ENCODE results near the gene CAMK2D.

CAMK2D gene

DNA sequence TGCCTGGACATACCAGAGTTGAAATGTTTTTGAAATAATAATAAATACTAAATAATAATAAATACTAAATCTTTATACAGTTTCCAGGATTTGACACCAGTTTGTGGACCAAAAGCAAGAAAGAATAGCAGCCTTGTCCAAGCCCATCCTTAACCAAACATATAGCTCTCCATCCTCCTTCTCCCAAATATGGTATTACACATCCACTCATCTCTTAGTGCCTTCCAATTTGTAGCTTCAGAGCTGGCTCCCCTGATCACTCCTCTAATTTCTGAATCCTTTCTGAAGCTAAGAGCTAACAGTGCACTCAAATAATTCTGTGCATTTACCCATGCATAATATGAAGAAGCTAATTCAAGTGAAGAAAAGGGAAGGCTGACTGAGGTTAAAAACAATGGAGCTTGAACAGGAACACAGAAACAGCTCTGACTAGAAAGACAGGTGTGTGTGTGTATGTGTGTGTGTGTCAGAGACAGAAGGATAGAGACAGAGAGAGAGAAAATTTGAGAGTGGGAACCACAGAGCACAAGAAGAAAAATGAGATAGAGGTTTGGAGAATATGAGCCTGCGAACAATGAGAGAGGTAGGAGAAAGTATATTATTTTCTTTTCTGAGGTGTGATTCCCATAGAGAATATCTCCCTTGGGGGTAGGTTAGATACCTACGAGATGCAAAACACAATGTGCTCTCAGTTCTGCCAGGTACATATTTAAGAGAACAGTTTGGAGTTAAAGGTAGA lies 123.5 kb downstream of the CAMK2D start:
- DNase-seq (ENCODE audit: low read depth in 2 of 2): no peak

DNA sequence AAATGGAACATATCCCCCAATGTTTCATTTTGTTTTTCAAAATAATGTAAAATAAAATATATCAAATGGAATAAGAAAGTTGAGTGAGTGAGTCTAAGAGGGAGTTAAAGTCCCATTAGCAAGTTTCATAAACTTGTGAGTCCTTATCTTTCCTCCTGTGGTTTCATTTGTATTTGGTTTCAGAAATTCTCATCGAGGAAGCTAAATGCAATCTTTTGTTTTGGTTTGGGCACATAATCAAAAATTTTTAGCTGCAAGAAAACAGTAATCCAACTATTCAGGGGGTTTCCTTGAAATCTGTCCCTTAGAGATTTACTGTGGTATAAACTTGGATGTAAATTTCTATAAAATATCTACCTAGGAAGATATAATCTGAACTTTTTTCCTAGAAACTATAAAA lies 124.2 kb downstream of the CAMK2D start:
- no peak for DNase-seq (ENCODE audit: low read depth in 2 of 2)

DNA sequence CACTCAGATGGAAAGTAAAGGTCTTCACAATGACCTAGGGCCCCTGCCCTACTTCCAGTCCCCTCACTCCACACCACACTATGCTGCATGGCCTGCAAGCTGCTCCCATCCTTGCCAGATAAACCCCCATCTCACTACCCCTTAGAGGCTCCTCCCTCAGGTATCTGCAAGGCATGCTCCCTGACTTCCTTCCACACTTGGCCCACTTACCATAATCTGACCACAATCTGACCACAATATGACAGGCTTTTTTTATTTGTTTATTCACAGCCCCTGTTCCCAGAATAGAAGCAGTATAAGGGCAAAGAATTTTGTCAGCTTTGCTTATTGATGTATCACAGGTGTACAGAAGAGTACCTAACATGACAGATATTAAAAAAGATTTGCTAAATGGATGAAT lies 124.7 kb downstream of the CAMK2D start:
- no peak for DNase-seq (ENCODE audit: low read depth in 2 of 2)

DNA sequence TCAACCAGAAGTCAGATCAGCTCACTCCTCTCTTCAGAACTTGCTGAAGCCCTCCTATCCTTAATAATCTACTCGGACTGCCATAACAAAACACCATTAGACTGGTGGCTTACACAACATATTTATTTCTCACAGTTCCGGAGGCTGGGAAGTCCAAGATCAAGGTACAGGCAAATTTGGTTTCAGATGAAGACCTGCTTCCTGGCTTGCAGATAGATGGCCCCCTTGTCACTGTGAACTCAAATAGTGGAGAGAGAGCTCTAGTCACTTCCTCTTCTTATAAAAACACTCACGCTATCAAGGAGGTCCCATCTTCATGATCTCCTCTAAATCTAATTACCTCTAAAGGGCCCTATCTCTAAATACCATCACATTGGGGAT lies 125.1 kb downstream of the CAMK2D start:
- DNase-seq (ENCODE audit: low read depth in 2 of 2): no peak

DNA sequence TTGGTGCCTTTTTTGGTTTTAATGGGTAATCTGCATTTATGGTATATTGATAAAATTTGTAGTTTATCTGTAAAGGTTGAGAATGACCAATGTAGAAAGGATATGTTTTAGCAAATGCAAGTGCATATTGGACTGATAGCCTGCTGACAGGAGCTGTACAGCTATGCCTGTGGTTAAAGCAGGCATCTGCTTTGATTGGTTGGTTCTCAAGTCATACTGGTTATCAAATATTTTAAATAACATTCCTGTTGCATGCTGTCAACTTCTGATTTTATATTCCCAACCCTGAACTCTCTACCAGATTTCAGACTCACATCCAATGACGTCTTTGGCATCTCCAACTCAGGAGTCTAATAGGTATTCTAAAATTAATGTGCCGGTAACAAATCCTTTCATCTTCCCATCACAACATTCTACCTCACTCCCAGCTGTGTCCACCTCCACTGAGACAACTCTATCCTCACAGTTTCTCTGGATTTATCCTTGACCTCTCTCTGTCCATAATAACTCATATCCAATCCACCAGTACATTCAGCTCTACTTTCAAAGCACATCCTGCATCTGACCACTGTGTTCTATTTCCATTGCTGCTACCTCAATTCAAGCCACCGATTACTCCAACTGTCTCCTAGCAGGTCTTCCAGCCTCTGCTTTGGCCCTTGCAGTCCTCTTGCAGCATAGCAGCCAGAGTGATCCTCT lies 125.7 kb downstream of the CAMK2D start:
- DNase-seq (ENCODE audit: low read depth in 2 of 2): no peak

DNA sequence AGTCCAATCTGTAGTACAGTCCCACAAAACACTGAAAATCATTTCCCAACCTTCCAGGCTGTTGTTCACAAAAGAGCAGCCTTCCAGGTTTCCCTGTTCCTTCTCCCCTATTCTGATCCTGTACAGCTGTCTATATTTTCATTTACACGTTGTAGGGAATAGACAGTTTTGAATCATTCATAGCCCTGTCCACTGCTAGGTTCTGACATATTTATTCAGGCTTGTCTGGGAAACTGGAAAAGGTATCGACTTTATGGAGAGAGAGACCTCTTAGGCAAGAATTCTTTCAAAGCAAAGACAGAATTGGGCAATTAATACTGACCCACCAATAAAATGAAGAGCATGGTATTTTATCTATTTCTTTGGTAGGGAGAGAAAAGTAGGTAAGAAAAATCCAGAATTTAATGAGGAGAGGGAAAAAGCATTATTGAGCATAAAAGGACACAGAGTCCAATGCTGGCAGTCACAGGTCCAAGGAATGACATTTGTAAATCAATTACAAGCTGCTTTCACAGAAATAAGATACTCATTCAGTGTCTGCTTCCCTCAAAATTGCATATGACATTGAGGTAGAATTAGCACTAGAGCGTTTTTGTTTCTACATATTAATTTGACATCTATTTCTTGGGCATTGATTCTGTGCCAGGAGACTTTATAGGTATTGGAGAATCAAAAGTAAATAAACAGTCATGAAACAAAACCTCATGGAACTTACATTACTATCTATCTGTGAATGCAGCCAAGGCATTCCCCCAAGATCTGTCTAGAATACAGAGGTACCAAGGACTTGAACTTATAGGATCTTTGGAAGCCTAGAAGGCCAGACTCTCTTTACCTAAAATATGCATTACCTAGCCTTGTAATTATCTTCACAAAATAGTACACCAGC lies 127.2 kb downstream of the CAMK2D start:
- DNase-seq (ENCODE audit: low read depth in 2 of 2): no peak

DNA sequence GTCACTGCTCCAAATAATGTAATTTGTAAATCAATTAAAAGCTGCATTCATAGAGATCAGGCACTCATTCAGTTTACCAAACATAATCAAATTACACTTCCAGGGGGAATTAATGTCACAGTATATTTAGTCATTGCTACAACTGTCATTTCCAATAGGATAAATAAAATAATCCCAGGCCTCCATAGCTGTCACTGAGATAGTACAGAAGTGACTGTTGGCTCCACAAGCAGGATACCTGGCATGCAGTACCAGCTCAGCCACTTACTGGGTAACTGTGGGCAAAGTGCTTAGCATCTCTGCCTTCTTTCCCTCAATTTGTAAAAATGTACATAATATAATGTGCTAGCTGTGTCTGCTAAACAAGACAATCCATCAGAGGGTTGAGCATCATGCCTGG lies 128.1 kb downstream of the CAMK2D start:
- no peak for DNase-seq (ENCODE audit: low read depth in 2 of 2)

DNA sequence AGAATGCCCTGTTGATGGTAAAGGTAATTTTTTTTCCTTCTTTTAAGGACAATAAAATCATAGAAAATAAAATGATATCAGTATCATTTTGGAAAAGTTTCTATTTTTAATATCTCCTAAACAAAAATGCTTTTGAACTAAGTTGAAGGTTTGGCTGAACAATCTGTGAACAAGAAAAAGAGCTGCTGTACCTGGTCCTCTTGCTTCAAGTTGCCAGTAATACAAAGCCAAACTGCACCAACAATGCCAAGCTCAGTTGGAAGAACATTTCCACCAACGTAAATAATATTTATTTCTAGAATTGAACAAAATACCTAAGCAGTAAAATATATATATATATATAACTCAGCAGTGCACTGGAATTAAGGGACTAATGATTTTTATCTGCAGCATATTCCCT lies 132.8 kb downstream of the CAMK2D start:
- no peak for DNase-seq (ENCODE audit: low read depth in 2 of 2)

DNA sequence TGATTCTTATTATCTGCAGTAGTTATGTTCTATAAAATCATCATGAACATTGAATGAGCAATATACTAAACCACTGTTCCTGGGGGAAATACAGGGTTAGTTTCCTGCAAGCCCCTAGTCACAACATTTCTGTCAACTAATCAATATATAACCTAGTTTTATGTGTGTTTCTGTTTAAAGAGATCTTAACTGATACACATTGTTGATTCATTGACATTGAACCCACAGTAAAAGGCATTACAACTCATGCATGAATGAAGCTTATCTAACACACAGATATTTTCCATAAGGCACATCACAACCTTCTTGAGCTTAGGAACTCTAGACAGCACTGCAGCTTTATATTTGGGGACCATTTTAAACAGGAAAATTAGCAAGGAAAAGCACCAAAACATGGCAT lies 134.2 kb downstream of the CAMK2D start:
- DNase-seq (ENCODE audit: low read depth in 2 of 2): no peak

DNA sequence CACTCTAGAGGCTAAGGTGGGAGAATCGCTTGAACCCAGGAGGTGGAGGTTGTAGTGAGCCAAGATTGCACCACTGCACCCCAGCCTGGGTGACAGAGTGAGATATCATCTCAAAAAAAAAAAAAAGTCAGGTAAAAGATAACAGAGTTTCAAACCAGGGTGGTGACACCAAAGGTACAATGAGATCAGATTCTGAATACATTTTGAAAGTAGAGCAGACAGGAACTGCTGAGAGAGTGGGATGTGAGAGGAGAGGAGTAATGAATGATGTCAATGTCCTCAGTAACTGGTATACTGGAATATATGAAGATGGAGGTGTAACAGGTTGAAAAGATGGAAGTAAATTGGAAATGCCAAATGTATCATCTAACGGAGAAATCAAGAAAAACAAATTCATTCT lies 135.6 kb downstream of the CAMK2D start:
- no peak for DNase-seq (ENCODE audit: low read depth in 2 of 2)

DNA sequence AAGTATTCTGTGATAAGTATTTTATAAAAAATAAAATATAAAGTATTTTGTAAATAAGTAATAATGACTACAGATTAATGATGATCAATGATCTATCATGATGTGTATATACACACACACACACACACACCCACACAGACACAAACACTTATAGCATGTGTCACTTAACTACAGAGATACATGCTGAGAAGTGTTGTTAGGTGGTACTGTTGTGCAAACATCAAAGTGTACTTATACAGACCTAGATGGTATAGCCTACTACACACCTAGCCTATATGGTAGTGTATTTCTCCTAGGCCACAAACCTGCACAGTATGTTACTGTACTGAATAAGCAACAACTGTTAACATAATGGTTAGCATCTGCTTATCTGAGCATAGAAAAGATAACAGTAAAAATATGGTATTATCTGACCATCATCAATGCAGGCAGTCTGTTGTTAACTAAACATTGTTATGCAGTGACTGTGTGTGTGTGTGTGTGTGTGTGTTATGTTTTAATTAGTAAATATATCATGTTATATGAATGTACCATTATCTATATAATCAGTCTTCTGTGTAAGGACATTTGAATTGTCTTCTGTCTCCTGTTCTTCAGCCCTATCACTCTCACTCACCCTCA lies 138.2 kb downstream of the CAMK2D start:
- DNase-seq (ENCODE audit: low read depth in 2 of 2): no peak

DNA sequence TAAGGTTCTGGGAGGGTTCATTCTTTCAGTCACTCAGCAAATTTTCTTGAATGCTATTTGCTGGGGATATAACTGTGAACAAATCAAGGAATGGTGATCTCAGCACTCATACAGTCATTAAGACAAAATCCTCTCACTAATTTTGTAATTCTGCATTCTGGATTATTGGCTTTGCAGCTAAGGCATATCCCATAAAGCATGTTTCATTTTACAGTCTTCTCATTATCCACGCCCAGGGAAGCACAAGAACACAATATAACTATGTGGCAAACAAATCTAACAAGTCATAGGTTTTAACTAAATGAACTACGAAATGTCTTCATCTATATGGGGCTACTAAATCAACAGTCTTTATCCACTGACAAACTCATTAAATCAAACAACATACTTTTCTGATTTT lies 139.9 kb downstream of the CAMK2D start:
- no peak for DNase-seq (ENCODE audit: low read depth in 2 of 2)

DNA sequence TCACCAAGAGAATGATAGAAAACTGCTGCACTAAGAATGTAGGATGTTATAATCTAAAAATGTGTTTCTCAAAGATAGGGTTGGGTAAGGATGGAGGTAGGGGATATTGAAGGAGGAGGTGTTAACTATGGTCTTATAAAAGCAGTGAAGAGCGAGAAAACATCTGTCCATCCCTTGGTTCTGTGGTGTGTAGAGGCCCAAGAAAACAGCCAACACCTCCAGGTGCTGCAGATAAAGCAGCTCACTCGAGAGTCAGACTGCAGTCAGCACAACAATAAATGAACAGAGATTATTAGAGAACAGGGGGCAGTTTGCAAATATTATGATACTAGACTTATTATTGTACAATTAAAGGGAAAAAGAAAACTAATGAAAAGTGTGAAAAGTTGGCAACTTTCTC lies 141.5 kb downstream of the CAMK2D start:
- DNase-seq (ENCODE audit: low read depth in 2 of 2): no peak

DNA sequence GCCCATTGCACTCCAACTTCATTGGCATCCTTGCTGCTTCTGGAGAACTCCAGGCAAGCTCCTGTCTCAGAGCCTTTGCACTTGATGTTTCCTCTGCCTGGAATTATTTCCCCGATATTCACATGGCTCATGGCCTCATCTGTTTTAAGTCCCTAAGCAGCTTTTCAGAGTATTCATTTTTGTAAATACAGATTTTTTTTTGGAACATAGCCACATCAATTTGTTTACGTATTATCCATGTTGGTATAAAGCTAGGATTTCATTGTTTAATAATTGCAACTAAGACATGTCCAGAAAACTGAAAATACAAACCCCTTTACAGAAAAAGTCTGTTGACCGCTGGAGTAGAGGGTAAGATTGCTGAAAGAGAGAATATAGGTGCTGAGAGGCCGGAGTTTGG lies 142.0 kb downstream of the CAMK2D start:
- DNase-seq (ENCODE audit: low read depth in 2 of 2): no peak

DNA sequence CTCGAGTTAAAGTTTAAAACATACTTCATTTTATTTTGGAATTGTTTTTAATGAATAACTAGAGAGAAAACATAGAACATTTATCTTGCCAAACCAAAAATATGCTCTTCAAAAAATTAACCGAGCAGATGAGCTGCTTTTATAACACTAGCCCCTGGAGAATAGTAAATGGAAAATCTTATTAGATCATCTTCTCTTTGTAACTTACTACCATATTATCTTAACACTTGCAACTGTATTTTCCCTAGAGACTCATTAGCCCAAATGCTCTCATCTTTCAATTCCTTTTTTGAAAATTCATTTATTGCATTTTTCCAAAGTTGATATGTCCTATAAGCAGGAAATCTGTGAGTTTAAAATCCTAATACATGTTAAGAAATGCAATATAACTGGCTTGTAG lies 143.3 kb downstream of the CAMK2D start:
- DNase-seq (ENCODE audit: low read depth in 2 of 2): no peak

DNA sequence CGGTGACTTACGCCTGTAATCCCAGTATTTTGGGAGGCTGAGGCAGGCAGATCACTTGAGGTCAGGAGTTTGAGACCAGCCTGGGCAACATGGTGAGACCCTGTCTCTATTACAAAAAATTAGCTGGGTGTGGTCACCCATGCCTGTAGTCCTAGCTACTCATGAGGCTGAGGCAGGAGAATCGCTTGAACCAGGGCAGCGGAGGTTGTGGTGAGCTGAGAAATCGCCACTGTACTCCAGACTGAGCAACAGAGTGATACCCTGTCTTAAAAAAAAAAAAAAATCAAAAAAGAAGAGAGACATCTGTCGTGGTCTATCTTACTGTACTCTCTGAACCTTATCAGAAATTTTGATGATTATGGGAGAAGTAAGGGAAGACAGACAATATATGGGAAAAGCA lies 144.3 kb downstream of the CAMK2D start:
- DNase-seq (ENCODE audit: low read depth in 2 of 2): no peak

DNA sequence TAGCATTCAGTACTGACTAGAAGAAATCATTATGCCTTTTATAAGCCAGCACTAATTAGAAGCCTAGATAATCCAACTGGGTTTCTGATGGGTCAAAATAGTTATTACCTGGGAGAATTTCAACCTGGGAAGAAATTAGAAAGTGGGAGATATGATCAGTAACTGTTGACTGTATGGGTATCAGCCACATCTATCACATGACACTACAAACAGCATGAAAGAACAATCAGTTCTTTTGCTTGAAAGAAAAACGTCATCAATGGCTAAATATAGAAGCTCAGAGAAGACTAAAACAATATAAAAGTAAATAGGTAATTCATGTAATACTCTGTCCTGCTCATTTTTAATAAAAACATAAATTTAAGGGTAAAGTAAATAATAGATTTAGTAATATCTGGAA lies 145.1 kb downstream of the CAMK2D start:
- DNase-seq (ENCODE audit: low read depth in 2 of 2): no peak

DNA sequence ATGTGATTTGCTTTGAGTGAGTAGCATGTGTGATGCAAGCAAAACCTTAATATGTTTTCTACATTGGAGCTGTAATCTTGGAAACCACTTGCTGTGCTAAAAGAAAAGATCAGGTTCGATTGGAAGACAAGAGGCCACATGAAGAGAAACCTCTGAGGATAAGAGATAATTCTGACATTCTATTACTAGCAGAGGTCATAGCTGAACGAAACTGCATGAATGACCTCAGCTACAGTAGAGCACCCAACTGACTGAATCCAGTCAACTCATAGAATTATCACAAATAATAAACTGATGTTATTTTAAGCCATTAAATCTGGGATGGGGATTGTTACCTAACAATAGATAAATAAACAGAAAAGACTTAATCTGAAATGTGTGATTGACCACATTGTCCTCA lies 147.1 kb downstream of the CAMK2D start:
- DNase-seq (ENCODE audit: low read depth in 2 of 2): no peak

DNA sequence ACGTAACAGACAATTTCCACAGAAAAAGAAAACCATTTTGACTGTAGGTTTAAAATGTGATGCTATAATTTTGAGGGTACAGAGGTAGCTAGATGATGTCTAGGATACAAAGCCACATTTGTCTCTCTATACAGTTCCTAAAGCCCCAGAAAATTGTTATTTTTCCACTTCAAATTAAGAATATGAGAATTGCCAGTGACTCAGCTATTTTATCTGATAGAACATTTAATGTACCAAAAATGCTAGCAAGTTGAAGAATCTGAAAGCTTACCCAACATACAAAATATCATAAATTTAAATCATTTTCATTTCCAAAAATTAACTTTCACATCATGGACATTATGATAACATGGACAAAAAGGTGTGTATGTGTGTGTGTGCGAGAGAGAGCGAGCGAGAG lies 148.0 kb downstream of the CAMK2D start:
- no peak for DNase-seq (ENCODE audit: low read depth in 2 of 2)

DNA sequence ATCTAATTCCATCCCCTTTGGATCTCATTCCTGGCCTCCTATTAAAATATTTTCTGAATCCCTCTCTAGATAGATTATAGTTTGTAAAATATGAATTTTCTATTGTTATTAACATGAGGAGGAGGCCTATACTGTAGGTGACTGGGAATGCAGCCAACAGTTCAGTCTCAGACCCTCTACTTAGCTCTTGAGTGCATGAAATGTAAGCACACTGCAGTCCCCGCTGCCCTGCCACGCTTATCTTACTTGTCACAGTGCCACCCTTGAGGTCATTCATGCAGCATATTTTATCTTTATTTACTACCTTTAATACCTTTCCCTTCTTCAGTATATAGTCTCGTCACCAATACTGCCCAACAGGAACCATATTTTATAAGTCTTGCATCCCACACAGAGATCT lies 151.0 kb downstream of the CAMK2D start:
- no peak for DNase-seq (ENCODE audit: low read depth in 2 of 2)

DNA sequence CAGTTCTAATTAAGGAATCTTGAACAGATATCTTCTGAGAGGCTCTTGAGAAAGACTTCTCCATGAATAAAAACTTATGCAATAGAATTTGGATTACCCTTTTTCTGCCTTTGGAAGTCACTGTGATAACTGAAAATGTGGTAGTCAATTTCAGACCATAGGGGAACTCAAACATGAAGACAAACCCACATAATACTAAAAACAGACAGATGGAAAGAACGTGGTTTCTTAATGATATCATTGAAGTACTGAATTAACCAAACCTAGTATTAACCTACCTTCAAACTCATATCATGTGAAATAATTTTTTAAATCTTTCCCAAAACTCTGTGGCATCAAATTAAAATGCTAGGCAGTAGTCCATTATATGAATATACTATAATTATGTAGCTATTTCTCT lies 153.5 kb downstream of the CAMK2D start:
- DNase-seq (ENCODE audit: low read depth in 2 of 2): no peak

DNA sequence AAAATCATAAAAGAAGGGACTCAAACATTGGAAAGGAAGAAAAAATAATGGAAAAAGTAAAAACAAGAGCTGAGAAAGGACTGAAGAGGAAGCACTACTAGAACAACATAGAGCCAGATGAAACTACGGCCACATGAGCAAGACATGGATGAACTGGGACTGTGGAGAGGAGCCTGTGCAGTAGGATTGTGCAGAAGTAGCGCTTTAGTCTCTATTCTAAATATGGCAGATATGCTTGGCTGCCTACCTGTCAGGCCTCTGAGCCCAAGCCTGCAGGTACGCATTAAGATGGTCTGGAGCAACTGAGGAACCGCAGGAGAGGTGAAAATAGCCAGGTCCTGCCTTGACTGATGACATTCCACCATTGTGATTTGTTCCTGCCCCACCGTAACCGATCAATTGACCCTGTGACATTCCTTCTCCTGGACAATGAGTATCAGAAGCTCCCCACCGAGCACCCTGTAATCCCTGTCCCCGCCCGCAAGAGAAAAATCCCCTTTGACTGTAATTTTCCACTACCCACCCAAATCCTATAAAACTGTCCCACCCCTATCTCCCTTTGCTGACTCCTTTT lies 154.3 kb downstream of the CAMK2D start:
- DNase-seq (ENCODE audit: low read depth in 2 of 2): no peak
